SU-DHL-6 (cell line): Measurements from ENCODE around the gene IQCH.

Experiments used
- EZH2phosphoT487 ChIP-seq: fragments of 200-600 bp; sonication (generic), shearing (Covaris generic); conservative IDR thresholded peaks from 2 replicates; pipeline ENCODE4 v1.6.1; 2018; ENCODE audit warnings: mild to moderate bottlenecking, antibody characterized with exemption, low read length, moderate library complexity, mixed read lengths
- TF ChIP-seq, protein P1 (sequence below): fragments of 200-600 bp; sonication (generic); IDR thresholded peaks from one replicate; pipeline ENCODE4 v1.5.1; 2017; ENCODE audit warnings: antibody characterized with exemption, mild to moderate bottlenecking, low read length, moderate library complexity; ENCODE audit not compliant: insufficient read depth, poor library complexity, severe bottlenecking

DNA sequence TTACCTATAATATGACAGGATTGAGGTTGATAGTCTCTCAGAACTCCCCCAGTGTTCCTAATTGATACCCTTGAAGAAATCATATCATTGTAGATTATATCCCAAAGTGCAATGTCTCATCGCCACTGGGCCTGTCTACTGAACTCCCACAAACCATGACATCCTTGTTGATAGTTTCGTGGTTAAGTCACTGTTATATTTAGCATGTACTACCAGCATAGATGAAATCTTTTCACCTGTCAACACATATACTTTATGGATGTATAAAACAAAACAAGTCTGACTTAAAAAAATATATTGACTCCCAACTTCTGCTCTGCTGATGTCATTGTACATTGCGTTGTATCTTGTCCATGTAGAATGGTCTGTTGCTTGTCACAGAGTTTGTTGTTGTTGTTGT lies 128.1 kb downstream of the IQCH start:
- TF ChIP-seq, protein P1, sequence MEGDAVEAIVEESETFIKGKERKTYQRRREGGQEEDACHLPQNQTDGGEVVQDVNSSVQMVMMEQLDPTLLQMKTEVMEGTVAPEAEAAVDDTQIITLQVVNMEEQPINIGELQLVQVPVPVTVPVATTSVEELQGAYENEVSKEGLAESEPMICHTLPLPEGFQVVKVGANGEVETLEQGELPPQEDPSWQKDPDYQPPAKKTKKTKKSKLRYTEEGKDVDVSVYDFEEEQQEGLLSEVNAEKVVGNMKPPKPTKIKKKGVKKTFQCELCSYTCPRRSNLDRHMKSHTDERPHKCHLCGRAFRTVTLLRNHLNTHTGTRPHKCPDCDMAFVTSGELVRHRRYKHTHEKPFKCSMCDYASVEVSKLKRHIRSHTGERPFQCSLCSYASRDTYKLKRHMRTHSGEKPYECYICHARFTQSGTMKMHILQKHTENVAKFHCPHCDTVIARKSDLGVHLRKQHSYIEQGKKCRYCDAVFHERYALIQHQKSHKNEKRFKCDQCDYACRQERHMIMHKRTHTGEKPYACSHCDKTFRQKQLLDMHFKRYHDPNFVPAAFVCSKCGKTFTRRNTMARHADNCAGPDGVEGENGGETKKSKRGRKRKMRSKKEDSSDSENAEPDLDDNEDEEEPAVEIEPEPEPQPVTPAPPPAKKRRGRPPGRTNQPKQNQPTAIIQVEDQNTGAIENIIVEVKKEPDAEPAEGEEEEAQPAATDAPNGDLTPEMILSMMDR = no peak
- TF ChIP-seq EZH2phosphoT487 = no peak
